ENCODE results near the gene LEKR1. TPM values are rescaled to one million over a fixed set of nuclear protein-coding genes. Genes with fewer than 3 reads are reported as not detected.

LEKR1 gene
- total RNA-seq, 1 donor = 0.36 TPM

DNA sequence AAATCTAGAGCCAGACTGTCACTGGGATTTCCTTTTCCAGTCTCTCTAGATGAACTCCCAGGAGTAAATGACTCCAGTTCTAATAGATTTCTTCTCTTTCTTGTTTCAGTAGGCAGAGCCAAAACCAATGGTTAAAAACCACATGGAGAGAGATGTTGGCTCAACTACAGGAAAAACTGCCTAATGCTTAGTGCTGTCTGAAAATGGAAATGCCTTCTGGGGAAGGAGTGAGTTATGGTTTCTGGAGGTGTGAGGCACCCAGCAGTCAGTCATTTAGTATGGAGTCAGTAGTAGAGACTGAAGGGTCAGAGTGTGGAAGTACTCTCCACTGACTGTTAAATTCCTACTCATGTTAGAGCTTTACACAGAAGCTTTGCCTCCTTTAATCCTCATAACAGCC lies 197.1 kb downstream of the LEKR1 start:
- Histone ChIP-seq H4K20me1 (ENCODE audit: insufficient read depth, low read length) (no peaks in the 10 kb centered on the region), H3K4me3 (ENCODE audit: insufficient read depth, low read length) (no peak overlapping the region), H3K4me1 (ENCODE audit: insufficient read depth, low read length) (no peaks in the 10 kb centered on the region), H2AFZ (ENCODE audit: low read length) (no peak overlapping the region), H3K27me3 (ENCODE audit: insufficient read depth, low read length) (no peaks in the 10 kb centered on the region), H3K4me2 (ENCODE audit: insufficient read depth, low read length) (no peak overlapping the region), H3K36me3 (ENCODE audit: insufficient read depth, low read length) (no peaks in the 10 kb centered on the region), H3K79me2 (ENCODE audit: insufficient read depth, low read length) (no peaks in the 10 kb centered on the region), H3K27ac (ENCODE audit: low read depth, low read length) (no peak overlapping the region), H3K9me3 (ENCODE audit: low read depth, low read length) (no peaks in the 10 kb centered on the region)
- DNase-seq (ENCODE audit: insufficient read length, low spot score, missing footprints) = peak; percentile 8
- TF ChIP-seq, protein P1, sequence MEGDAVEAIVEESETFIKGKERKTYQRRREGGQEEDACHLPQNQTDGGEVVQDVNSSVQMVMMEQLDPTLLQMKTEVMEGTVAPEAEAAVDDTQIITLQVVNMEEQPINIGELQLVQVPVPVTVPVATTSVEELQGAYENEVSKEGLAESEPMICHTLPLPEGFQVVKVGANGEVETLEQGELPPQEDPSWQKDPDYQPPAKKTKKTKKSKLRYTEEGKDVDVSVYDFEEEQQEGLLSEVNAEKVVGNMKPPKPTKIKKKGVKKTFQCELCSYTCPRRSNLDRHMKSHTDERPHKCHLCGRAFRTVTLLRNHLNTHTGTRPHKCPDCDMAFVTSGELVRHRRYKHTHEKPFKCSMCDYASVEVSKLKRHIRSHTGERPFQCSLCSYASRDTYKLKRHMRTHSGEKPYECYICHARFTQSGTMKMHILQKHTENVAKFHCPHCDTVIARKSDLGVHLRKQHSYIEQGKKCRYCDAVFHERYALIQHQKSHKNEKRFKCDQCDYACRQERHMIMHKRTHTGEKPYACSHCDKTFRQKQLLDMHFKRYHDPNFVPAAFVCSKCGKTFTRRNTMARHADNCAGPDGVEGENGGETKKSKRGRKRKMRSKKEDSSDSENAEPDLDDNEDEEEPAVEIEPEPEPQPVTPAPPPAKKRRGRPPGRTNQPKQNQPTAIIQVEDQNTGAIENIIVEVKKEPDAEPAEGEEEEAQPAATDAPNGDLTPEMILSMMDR (IDR thresholded peaks at IDR 0.05; ENCODE audit: extremely low read depth, low read depth, low read length) = no peak

DNA sequence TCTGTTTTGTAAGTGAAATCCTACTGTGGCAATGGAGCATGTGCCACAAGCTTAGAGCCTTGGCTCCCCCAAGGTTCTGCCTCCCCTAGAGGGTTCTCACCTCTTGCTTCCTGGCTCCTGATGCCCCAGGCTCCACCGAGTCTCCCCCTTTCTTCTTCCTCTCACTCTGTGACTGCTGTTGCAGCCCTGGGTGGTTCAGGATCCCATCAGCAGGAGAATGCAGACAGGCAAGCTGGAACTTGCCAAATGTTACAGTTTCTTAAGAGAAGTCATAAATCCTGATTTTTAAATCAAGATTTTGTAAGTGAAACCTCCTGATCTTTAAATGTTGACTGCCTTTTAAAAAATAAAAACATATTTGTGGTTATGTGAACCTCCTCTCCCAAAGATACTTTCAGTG lies 199.9 kb downstream of the LEKR1 start:
- peak; percentile 36 for DNase-seq (ENCODE audit: insufficient read length, low spot score, missing footprints)
- Histone ChIP-seq H3K4me1 (ENCODE audit: insufficient read depth, low read length) (no peaks in the 10 kb centered on the region), H3K4me2 (ENCODE audit: insufficient read depth, low read length) (no peak overlapping the region), H4K20me1 (ENCODE audit: insufficient read depth, low read length) (no peaks in the 10 kb centered on the region), H3K36me3 (ENCODE audit: insufficient read depth, low read length) (no peaks in the 10 kb centered on the region), H3K9me3 (ENCODE audit: low read depth, low read length) (no peaks in the 10 kb centered on the region), H3K27me3 (ENCODE audit: insufficient read depth, low read length) (no peaks in the 10 kb centered on the region), H3K79me2 (ENCODE audit: insufficient read depth, low read length) (no peaks in the 10 kb centered on the region), H3K27ac (ENCODE audit: low read depth, low read length) (no peak overlapping the region), H3K4me3 (ENCODE audit: insufficient read depth, low read length) (no peak overlapping the region), H2AFZ (ENCODE audit: low read length) (no peak overlapping the region)
- TF ChIP-seq, protein P1 (IDR thresholded peaks at IDR 0.05; ENCODE audit: extremely low read depth, low read depth, low read length) = no peak

DNA sequence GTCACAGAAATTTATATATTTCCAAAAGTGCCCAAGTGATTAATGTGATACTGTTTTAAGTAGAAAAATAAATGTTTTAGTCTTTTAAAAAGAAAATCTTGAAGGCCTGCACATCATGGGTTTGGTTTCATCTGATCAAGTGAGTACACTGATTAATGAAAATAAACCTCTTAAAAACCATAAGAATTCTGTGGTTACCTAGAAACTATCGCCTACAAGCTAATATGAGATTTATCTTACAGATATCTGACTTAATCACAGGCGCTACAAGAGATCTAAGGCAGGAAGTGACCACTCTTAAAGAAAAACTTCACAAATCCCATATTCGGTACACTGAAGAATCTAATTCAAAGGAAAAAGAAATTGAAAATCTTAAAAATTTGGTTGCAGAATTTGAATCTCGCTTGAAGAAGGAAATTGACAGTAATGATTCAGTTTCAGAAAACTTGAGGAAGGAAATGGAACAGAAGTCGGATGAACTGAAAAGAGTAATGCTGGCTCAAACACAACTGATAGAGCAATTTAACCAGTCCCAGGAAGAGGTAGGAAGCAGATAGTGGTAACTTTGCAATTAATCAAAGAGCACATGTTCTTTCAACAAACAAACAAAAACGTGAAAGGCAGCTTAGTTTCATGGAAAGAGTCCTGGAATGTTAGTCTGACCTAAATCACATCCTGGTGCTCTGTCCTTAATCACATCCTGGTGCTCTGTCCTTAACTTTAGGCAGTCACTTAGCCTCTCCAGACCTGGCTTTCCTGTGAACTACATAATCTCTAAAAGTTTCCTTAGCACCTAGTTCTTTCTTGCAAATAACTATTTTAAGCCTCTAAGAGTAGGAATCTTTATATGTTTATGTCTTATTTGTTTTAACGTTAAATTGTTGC lies 201.9 kb downstream of the LEKR1 start:
- no peak overlapping the region for H3K27ac ChIP-seq (ENCODE audit: low read depth, low read length)
- no peak overlapping the region for H3K4me3 ChIP-seq (ENCODE audit: insufficient read depth, low read length)
- no peaks in the 10 kb centered on the region for H3K4me1 ChIP-seq (ENCODE audit: insufficient read depth, low read length)
- H3K27me3 ChIP-seq (ENCODE audit: insufficient read depth, low read length) = no peaks in the 10 kb centered on the region
- H4K20me1 ChIP-seq (ENCODE audit: insufficient read depth, low read length) = no peaks in the 10 kb centered on the region
- no peak for DNase-seq (ENCODE audit: insufficient read length, low spot score, missing footprints)
- H2AFZ ChIP-seq (ENCODE audit: low read length) = no peak overlapping the region
- no peaks in the 10 kb centered on the region for H3K9me3 ChIP-seq (ENCODE audit: low read depth, low read length)
- no peaks in the 10 kb centered on the region for H3K36me3 ChIP-seq (ENCODE audit: insufficient read depth, low read length)
- TF ChIP-seq, protein P1 (IDR thresholded peaks at IDR 0.05; ENCODE audit: extremely low read depth, low read depth, low read length) = no peak
- no peaks in the 10 kb centered on the region for H3K79me2 ChIP-seq (ENCODE audit: insufficient read depth, low read length)
- no peak overlapping the region for H3K4me2 ChIP-seq (ENCODE audit: insufficient read depth, low read length)

DNA sequence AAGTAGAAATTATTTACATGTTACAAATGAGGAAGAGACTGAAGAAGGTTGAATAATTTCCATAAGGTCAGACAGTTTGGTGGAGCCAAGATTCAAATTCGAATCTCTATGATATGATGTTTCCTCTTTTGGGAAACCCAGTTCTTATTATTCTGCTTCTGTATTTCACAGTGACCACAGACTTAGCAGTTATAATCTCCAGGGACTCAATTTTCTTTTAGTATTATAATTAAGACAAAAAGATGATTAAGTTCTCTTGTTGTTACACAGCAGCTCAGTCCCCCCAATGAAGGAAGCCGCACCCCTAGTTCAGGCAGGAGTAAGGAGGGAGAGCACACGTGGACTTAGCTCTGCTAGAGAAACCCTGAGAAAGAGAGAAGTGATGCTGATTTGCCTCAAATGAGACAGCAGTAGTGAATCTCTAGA lies 203.2 kb downstream of the LEKR1 start:
- Histone ChIP-seq H3K4me3 (ENCODE audit: insufficient read depth, low read length) (no peak overlapping the region), H3K79me2 (ENCODE audit: insufficient read depth, low read length) (no peaks in the 10 kb centered on the region), H3K4me2 (ENCODE audit: insufficient read depth, low read length) (no peak overlapping the region), H3K9me3 (ENCODE audit: low read depth, low read length) (no peaks in the 10 kb centered on the region), H2AFZ (ENCODE audit: low read length) (no peak overlapping the region), H3K36me3 (ENCODE audit: insufficient read depth, low read length) (no peaks in the 10 kb centered on the region), H3K4me1 (ENCODE audit: insufficient read depth, low read length) (no peaks in the 10 kb centered on the region), H4K20me1 (ENCODE audit: insufficient read depth, low read length) (no peaks in the 10 kb centered on the region), H3K27ac (ENCODE audit: low read depth, low read length) (no peak overlapping the region), H3K27me3 (ENCODE audit: insufficient read depth, low read length) (no peaks in the 10 kb centered on the region)
- no peak for DNase-seq (ENCODE audit: insufficient read length, low spot score, missing footprints)
- TF ChIP-seq, protein P1 (IDR thresholded peaks at IDR 0.05; ENCODE audit: extremely low read depth, low read depth, low read length) = no peak
